ENCODE results near the gene RETREG3.

The RETREG3 gene

DNA sequence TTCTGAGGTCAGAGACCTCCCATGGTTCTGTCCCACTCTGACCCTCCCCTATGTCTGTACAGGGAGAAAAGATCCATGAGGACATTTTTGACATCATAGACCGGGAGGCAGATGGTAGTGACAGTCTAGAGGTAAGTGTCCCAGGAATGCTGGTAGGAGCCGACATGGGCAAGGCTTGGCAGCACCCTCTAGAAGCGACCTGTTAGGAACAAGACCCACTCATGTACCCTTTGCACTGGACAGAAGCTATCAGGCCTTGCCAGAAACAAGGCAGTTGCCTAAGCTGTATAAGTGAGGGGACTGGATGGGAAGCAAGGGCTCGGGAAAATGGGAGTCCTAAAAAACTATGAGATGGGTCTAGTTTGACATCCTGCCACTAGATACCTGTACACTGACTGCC, 2.8 kb upstream of the RETREG3 start:
- DNase-seq, result no peak

DNA sequence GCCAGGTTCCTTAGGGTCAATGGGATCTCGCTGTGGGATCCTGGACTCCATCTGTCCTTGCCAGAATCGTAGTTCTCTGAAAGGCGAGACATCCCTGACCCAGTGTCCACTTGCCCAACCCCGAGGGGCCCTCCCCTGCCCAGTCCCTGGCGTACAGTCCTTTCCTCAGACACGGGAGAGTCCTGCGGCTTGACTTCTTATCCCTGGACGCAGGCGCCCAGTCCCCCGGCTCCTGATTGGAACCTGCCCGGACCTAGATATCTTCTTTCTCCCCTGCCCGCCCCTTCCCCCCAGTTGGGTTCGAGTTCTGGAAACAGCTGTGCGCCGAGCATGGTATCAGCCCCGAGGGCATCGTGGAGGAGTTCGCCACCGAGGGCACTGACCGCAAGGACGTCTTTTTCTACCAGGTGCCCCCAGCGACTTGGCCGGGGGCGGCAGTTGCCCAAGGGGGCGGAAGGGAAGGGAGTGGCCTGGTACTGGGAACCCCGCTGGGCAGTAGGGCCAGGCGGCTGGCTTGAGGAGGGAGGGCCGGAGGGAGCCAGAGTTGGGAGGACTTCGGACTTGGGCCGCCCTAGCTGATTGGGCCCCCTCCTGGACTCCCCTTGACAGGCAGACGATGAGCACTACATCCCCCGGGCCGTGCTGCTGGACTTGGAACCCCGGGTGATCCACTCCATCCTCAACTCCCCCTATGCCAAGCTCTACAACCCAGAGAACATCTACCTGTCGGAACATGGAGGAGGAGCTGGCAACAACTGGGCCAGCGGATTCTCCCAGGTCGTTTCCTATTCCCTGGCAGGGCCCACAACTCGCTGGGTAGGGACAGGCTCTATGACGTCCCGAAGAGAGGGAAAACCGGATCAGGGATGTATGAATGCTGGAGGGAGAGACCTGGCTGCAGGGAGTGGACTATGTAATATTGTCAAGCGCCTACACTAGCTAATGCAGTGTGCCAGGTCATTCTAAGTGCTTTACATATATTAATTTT, 934 bp upstream of the RETREG3 start:
- peak in 12 of 56 donors; percentile 16 to 69 (median 42) for DNase-seq

DNA sequence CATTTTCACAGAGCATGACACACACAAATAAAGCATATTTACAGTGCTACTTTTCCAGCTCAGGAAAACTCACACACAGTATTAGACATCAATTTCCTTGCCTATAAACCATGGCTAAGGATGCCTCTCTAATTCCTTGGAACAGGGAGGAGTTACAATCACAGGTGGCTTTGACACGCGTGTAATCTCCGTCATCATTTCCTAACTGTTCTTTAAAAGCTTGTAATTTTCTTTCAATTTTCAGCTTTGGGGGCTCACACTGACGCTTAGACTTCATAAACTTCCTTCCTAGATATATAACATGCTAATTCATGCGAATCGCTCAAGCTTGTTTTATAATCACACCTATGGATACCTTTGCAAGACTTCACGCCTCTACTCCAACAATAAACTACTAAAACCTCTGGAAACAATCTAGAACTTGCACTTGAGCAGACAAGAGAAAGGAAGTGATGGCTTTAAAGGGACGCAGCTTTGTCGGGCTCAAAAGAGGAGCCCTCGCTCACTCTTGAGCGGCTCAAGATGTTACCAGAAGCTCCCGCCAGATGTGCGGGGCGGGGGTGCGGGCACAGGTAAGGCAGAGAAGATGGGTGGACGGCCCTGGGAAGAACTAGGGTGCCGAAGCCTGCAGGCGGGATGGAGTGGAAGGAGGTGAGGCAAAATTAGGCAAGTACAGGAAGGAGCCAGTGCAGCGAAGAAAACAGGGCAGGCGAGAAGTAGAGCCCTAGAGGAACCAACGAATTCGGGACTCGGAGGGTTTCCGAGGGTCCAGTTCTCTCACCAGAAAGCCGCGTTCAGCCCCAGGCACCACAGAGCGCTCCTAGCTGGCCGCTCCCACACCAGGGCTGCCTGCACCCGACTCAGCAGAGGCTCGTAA, 631 bp downstream of the RETREG3 start:
- peak in 10 of 56 donors; percentile 35 to 72 (median 52) for DNase-seq

DNA sequence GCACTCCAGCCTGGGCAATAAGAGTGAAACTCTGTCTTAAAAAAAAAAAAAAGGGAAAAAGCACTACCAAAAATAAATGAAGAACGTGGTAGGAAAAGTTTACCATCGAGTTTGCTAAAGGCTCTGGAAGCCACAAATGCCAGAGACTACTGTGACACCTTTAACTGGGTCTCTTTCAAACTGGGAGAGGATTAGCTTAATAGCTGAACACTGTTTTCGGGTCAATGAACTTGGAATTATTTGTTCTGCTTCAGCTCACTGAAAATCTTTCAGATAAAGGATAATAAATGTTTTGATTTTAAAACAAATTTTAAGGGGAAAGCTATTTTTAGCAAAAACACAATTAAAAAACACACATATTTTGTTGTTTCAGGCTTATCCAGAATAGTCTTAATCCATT, 1.4 kb downstream of the RETREG3 start:
- DNase-seq, result no peak

DNA sequence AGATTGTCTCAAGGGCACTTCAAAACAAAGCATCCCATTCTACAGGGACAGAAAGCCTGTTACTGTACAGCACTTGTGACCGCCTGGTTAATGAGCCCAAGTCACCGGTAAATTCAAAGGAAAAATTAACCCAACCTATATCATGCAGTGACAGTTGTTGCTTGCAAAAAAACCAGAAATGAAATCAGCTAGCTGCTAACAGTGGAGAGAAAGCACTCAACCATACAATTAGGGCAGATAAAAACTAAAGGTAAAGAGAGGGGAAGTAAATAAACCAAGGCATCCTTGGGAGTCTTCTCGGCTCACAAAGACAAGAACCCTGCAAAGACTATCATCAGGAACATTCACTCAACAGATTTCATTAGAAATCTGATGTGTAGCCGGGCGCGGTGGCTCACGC, 5.9 kb downstream of the RETREG3 start:
- no peak for DNase-seq

DNA sequence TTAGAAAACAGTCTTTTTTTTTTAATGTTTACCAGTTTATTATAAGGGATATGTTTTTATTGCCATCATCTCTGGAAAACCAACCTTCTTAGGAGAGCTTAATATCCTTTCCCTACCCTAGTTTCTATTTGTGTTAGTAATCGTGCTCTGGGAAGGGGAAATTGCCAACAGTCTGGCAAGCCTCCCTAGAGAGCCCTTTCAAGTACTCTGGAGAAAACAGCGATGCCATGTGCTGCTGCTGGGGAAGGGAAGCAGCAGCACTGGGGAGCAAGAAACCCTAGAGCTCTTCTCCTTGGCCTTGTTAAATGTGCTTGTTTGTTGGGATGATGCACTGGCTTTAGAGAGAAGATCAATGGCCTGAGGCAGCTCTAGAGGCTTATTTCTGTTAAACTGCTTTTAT, 10.3 kb downstream of the RETREG3 start:
- peak in 16 of 56 donors; percentile 0 to 51 (median 9) for DNase-seq

DNA sequence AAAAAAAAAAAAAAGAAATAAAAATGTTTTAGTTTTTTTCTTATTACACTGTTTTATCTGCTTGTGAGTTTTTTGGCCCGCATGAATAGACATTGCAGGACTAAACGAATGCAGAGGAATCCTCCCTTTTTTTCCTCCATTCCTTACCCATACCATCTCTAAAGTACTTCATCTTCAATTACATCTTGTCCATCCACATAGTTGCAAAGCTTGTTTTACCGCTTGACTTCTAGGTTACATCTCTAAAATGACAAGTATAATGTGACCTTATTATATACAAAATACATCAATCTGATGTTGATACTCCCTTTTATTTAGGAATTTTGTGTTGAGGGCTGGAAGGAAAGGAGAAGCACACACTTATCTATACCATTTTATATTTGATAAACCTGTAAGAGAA, 12.8 kb downstream of the RETREG3 start:
- DNase-seq, result no peak

DNA sequence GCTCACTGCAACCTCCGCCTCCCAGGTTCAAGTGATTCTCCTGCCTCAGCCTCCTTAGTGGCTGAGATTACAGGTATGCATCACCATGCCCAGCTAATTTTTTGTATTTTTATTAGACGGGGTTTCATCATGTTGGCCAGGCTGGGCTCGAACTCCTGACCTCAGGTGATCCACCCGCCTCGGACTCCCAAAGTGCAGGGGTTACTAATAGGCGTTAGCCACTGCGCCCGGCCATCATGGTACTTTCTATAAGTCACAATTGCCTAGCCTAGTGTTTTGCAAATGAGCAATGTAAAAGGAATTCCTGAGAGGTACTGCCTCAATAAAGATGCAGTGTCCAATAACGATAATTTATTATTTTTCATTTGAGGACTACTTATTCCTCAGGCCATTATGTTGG, 17.8 kb downstream of the RETREG3 start:
- no peak for DNase-seq

DNA sequence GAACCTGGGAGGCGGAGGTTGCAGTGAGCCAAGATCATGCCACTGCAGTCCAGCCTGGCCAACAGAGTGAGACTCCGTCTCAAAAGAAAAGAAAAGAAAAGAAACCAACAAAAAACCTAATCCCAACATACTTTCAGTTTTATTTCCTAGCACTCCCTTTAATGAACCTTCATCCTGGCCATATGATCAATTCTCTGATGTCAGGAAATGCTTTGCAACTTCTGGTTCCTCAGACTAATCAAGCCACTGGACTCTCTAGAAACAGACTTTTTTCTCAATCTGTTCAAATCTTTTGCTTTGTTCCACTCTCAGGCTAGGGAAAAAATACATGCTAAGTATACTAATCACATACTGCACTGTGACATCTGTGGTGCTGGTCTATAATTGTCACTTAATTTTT, 18.3 kb downstream of the RETREG3 start:
- no peak for DNase-seq

DNA sequence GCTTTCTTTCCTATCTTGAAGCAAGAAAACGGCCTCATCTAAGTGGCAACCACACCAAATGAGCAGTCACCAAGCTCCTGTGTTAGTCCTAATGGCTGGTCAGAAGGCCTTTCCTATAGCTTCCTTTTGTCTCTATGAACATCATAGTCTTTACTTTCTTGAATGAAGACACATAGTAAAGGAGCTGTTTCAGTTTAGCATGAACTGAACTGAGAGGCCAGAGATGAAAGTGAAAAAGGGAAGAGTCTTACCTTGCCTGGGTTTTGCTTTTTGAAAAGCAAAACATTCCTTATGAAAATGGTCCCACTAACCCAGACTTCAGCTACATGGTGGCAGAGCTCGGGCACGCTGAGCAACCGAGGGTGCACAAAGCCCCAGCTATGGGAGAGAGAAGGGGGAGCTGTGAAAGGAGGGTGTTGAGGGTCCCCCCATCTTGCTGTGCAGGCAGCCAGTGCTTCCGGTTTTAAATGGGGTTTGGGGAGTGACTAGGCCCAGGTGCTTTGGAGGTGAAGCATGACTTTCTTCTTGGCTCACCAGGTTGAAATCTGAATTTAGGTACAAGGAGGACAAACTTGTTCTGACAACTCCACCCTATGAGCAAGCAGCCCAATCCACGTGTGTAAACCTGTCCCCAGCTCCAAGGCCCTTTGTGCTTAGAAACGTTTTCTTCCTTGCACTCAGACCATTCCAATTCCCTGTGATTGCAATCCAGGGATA, 22.5 kb downstream of the RETREG3 start:
- no peak for DNase-seq

DNA sequence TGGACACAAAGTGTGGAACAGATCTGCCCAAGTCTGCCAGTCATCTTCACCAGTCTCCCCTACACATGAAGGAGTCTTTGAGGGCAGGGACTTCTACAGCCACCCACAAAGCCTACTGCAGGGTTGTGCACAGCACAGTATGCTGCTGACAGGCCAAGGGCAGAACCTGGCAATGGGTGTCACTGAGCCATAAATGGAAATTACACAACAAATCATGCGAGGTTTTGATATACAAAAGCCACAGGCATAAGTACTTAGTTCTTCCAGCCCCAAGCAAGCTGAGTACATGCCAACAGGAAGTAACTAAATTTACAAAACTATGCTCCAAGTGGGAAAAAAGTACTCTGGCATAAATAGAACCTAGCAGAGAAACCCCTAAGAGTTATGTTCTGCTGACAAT, 23.8 kb downstream of the RETREG3 start:
- no peak for DNase-seq

DNA sequence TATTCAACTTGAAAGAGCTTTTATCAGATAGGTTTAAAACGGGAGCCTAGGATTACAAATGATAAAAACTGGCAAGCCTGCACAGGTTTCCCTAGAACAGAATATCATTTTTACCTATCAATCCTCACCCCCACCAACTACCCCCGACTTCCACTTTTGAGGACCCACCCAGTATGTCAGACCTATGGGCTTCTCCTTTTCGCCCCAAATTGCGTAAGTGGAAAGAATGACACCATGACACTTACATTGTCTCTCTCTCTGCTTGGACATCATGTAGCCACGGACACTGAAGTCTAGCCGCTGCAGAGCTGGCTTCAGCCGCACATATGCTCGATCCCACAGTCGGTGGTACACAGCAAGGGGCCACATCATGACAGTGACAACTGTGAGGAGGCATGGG, 24.3 kb downstream of the RETREG3 start:
- no peak for DNase-seq

DNA sequence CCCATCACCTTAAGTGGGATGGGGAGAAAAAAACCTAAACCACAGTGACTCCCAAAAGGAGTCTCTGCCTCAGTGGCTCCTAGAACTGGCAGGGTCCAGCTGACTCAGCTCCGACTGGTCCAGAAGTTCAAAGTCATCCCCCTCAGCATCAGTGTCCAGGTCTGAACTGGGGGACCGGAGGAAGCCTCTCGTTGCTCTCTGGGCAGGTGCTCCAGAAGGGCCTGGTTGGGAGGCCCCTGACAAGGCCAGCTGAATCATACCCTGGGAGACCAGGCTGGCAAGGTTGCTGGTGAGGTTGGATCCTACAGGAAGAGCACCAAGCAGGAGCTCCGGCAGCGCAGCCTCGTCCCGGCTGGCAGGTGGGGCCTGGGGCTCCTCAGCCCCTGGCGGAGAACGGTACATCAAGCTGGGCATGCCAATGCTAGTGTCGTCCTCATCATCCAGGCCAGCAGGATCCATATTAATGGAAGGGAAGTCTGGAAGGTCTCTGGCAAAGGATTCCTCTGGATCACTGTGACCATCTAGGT, 27.4 kb downstream of the RETREG3 start:
- no peak for DNase-seq

DNA sequence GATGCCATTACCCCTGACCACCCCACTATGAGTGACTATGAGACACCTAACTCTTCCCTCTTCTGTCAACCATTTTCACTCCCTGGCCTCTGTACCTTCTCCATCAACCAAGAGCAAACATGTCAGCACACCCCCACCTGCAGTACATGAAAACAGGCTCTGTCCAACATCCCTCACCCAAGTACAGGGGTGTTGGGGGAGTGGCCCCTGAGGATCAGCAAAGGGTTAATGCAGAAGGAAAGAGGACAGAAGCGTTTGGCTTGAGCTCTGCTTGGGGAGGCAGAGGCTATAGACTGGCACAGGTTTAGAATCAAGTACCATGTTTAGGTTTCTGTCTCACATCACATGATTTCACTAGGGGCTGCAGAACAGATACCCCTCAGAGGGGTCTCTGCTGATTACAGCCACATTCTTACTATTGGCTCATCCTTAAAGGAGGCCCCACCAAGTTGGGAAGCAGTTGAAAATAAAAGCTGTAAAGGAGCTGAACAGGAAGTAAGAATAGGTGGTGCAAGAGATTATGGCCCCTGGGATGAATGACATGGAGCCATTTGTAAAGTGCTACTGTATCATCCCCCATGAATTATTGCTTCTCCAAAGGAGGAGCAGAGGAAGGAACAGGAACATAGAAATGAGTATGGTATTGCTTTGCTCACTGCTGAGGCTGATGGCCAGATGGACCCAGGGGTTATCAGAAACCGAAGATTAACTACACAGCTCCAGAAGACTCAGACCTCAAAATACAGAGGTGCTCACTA, 29.2 kb downstream of the RETREG3 start:
- no peak for DNase-seq

DNA sequence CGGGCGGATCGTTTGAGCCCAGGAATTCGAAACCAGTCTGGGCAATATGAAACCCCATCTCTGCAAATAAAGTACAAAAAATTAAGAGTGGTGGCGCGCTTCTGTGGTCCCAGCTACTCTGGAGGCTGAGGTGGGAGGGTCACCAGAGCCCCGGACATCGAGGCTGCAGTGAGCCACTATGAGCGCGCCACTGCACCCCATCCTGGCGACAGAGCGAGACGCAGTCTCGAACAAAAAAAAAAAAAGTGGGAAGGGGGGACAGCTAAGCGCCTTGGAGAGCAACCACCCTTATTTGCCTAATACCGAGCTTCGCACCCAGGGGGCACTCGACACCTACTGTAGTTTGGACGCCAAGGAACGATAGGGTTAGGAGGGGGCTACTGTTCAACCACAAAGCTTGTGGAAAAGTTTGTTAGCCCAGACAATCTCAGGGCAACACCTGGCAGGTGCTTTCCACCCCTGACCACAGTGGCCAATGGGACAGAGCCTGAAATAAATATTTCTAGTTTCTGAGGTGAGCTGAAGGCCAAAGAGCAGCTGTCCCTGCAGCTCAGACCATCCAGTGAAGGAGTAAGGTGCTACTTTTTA, 30.8 kb downstream of the RETREG3 start:
- DNase-seq, result peak in 49 of 56 donors; percentile 4 to 77 (median 40)

DNA sequence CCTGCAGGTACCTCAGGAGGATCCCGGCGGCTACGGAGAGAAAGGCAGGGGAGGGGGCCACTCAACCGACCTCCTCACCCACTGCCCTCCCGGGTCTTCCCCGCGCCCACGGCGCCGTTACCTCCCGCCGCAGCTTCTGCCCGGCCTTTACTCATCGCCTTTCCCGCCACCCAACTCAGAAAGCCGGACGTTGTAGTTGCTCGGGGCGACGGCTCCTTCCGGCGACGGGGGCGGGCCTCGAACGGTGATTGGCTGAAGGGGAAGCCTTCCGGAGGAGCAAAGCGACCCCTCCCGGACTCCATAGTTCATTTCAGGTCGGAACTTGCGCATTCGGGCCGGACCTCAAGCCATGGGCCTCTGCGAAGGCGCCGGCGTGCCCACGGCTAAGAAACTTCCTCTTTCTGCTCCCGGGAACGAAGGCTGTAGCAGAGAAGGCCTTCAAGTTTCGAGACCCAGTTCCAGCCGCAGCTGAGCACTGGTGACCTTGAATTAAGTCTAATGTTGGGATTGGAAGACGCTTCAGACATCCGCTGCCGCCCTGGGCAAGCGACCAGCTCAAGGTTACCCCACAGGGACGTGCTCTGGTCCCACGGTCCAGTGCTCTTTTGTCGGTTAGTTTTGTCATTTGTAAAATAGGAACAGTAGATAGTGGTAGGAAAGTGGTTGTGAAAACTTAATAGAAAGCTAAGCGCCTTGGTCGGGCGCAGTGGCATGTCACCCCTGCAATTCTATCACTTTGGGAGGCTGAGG, 31.5 kb downstream of the RETREG3 start, which contains the start of gene PSMC3IP:
Gene PSMC3IP (minus strand): TSS at position 198 of the 750 bp plus-strand sequence. CDS start 43 bp downstream, at position 155.
- DNase-seq, result peak; percentile 53 to 97 (median 90)

DNA sequence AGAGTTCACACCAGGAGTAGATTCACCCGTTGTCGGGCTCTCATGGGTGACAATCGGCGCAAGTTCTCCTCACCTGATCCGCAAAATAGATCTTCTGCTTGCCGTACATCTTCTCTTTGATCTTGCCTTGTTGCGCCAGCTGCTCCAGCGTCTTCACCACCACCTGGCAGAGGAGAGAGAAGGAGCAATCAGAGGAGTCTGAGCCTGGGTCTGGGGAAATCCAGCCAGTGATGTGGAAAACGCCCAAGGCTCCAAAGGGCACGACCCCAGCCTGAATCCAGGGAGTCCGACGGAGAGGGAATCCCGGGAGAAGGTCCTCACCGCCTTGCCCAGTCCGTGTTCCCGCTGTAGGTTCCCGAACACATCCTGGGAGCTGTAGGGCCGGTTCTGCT, 32.0 kb downstream of the RETREG3 start:
- no peak for DNase-seq

DNA sequence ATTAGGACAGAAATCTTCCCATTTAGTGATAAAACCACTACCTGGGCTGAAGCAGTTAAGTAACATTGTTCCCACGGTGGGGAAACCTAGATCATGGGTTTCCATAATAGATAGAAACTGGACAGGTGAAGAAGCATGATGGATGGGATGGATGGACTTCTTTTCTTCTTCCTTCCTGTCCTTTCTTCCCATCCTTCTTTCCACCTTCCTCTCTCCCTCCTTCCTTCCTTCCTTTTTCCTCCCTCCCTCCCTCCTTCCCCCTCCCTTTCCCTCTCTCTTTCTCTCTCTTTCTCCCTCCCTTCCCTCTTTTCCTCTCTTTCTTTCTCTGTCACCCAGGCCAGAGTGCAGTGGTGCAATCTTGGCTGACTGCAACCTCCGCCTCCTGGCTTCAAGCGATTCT, 34.7 kb downstream of the RETREG3 start:
- DNase-seq, result no peak

DNA sequence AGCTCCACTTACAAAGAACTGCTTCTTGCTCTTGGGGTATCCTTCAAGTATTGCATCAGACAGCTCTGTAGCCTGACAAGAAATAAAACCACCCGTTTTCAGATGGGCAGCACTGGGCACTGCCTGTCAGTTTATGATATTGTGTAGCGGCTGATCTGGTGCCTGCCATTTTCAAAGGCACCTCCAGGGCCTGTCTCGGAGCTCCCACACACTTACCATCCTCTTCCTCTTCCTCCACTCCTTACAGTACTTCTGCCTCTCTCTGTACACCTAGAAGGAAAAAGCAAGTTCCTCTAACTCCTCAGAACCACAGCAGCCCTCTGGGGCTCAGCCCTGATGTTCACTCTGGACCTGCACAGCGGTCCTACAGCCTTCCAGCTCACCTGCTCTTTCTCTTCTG, 36.1 kb downstream of the RETREG3 start:
- no peak for DNase-seq
